PC-3 (cell line): ENCODE measurements around the gene FDXR. TPM values are rescaled to one million over a fixed set of nuclear protein-coding genes. Genes with fewer than 3 reads are reported as not detected.

ENCODE experiments used
- ATAC-seq: fragments of 200-7000 bp; cut with Tn5 transposase; 2 replicates; pipeline ENCODE4 v1.9.1; 2020; ENCODE audit warnings: mild to moderate bottlenecking, moderate library complexity
- BruUV-seq: library from RNA; stranded (reverse); fragments of 400-500 nt; replicated peaks from 2 replicates; lab custom pipeline; 2021; lab: Mats Ljungman, UMichigan
- CTCF ChIA-PET: fragments of 300-600 bp; sonication (Branson Sonifier 250); formaldehyde crosslinking; loops from one replicate; lab custom pipeline; 2022; ENCODE audit warnings: antibody characterized with exemption; lab: Charles Lee
- POLR2A ChIA-PET: fragments of 300-600 bp; sonication (Branson Sonifier 250); formaldehyde crosslinking; loops from one replicate; lab custom pipeline; 2022; ENCODE audit warnings: antibody characterized with exemption; ENCODE audit not compliant: unreplicated experiment; lab: Charles Lee
- DNase-seq: peaks from one replicate; pipeline ENCODE4 v3.0.0-alpha.2; 2015
- H2AFZ ChIP-seq: fragments of 300-600 bp; sonication (generic); 2 replicates; pipeline ENCODE4 v1.6.0; 2016; ENCODE audit warnings: antibody characterized with exemption, low read length
- H3F3A ChIP-seq: fragments of 300-600 bp; sonication (generic); one replicate; pipeline ENCODE4 v1.6.0; 2017; ENCODE audit warnings: antibody characterized with exemption, low read length, control low read depth, mild to moderate bottlenecking; ENCODE audit not compliant: unreplicated experiment
- H3K27ac ChIP-seq: fragments of 300-600 bp; sonication (generic); 2 replicates; pipeline ENCODE4 v1.5.1; 2016; ENCODE audit warnings: mild to moderate bottlenecking, low read length
- H3K27me3 ChIP-seq: fragments of 300-600 bp; sonication (generic); 2 replicates; pipeline ENCODE4 v1.6.1; 2016; ENCODE audit warnings: low read length, mixed read lengths
- H3K36me3 ChIP-seq: fragments of 300-600 bp; sonication (generic); 2 replicates; pipeline ENCODE4 v1.6.1; 2016; ENCODE audit warnings: low read depth, mixed run types, low read length, mixed read lengths
- H3K4me1 ChIP-seq: fragments of 300-600 bp; sonication (generic); 2 replicates; pipeline ENCODE4 v1.5.1; 2016; ENCODE audit warnings: low read length; ENCODE audit not compliant: insufficient read depth
- H3K4me2 ChIP-seq: fragments of 300-600 bp; sonication (generic); 2 replicates; pipeline ENCODE4 v1.6.0; 2016; ENCODE audit warnings: low read length
- H3K4me3 ChIP-seq: fragments of 300-600 bp; sonication (generic); 2 replicates; pipeline ENCODE4 v1.5.1; 2016; ENCODE audit warnings: mild to moderate bottlenecking, low read length, mixed read lengths
- H3K79me2 ChIP-seq: fragments of 300-600 bp; sonication (generic); 2 replicates; pipeline ENCODE4 v1.6.1; 2017; ENCODE audit warnings: low read length, mixed read lengths
- H3K9ac ChIP-seq: fragments of 300-600 bp; sonication (generic); 2 replicates; pipeline ENCODE4 v1.6.0; 2016; ENCODE audit warnings: mild to moderate bottlenecking, low read length
- H3K9me2 ChIP-seq: fragments of 300-600 bp; sonication (generic); replicated peaks from 2 replicates; pipeline ENCODE4 v1.6.1; 2016; ENCODE audit warnings: mixed run types, low read length, mixed read lengths
- H3K9me3 ChIP-seq: fragments of 300-600 bp; sonication (generic); 2 replicates; pipeline ENCODE4 v1.6.1; 2016; ENCODE audit warnings: low read length, mixed read lengths
- H4K20me1 ChIP-seq: fragments of 300-600 bp; sonication (generic); 2 replicates; pipeline ENCODE4 v1.6.1; 2016; ENCODE audit warnings: low read length, mixed read lengths
- EZH2 ChIP-seq: fragments of 300-600 bp; sonication (generic); IDR thresholded peaks from one replicate; pipeline ENCODE4 v1.6.1; 2017; ENCODE audit warnings: antibody characterized with exemption, mild to moderate bottlenecking, low read length; ENCODE audit not compliant: unreplicated experiment
- EZH2phosphoT487 ChIP-seq: fragments of 300-600 bp; sonication (generic); IDR thresholded peaks from 2 replicates; pipeline ENCODE4 v1.6.1; 2018; ENCODE audit warnings: mild to moderate bottlenecking, antibody characterized with exemption, low read length, borderline replicate concordance
- intact Hi-C: fragments of 100-400 bp; cut with micrococcal nuclease; formaldehyde crosslinking; loops from 2 replicates; pipeline ENCODE4 v1.9.0; 2023
- total RNA-seq: library from RNA; depleted of rRNA; stranded (reverse); fragments of >200 nt; gene quantifications from 2 replicates; pipeline ENCODE4 v1.2.3, GENCODE V29; 2014
- TF ChIP-seq, protein P1 (sequence below): fragments of 300-600 bp; sonication (generic); conservative IDR thresholded peaks from 2 replicates; pipeline ENCODE4 v1.5.1; 2017; ENCODE audit warnings: antibody characterized with exemption, low read depth, mild to moderate bottlenecking, low read length

FDXR gene
- total RNA-seq, 1 experiment from 2014 or later = 28.1 TPM

DNA sequence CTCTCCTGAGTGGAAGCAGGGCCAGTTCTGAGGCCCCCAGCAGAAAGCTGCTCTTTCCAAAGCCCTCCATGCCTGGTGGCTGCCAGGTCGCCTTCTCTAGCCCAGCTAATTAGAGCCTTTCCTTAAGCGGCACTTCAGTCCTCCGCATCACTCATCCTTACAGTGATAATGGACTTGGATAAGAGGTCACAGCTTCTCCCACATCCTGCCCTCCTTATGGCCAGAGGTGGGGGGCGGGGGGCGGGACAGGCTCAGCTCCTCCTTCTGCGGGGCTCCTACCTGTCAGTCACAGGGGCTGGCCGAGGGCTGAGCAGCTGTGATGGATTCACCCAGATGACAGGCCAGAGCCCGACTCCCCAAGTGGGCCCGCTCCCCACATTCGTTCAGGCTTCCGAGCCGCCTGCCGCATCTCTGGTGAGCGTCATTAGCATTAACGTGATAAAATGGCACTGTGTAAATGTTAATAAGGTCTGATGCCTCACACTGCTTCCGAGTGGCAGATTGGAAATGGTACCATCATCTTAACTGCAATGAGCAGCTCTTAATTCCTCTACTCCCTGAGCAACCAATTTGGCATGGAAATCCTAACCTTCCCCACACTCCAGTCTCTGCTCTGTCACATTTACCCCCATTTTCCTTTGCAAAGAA lies 54.4 kb downstream of the FDXR start:
- no peak overlapping the region for H3K4me2 ChIP-seq
- ChIA-PET CTCF (no interaction called here), POLR2A (no interaction called here)
- H3K4me1 ChIP-seq = no peaks in the 10 kb centered on the region
- no peaks in the 10 kb centered on the region for H4K20me1 ChIP-seq
- DNase-seq (no peak), ATAC-seq (no peak)
- H3F3A ChIP-seq = no peaks in the 10 kb centered on the region
- no peak overlapping the region for H3K9ac ChIP-seq
- H3K36me3 ChIP-seq = no peaks in the 10 kb centered on the region
- H3K9me2 ChIP-seq = no peaks in the 10 kb centered on the region
- no peaks in the 10 kb centered on the region for H3K9me3 ChIP-seq
- no peaks in the 10 kb centered on the region for H3K27me3 ChIP-seq
- no TSS peak for BruUV-seq
- H3K4me3 ChIP-seq = no peak overlapping the region
- intact Hi-C loops = no loop called here
- TF ChIP-seq, protein P1, sequence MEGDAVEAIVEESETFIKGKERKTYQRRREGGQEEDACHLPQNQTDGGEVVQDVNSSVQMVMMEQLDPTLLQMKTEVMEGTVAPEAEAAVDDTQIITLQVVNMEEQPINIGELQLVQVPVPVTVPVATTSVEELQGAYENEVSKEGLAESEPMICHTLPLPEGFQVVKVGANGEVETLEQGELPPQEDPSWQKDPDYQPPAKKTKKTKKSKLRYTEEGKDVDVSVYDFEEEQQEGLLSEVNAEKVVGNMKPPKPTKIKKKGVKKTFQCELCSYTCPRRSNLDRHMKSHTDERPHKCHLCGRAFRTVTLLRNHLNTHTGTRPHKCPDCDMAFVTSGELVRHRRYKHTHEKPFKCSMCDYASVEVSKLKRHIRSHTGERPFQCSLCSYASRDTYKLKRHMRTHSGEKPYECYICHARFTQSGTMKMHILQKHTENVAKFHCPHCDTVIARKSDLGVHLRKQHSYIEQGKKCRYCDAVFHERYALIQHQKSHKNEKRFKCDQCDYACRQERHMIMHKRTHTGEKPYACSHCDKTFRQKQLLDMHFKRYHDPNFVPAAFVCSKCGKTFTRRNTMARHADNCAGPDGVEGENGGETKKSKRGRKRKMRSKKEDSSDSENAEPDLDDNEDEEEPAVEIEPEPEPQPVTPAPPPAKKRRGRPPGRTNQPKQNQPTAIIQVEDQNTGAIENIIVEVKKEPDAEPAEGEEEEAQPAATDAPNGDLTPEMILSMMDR = no peak
- TF ChIP-seq EZH2 = no peak
- H3K79me2 ChIP-seq = no peaks in the 10 kb centered on the region
- no peak overlapping the region for H2AFZ ChIP-seq
- no peak overlapping the region for H3K27ac ChIP-seq

GRCh38 chr17:74816905-74817620 lies 55.7 kb downstream of the FDXR start:
- CTCF ChIA-PET = no interaction called here
- POLR2A ChIA-PET = no interaction called here
- TF ChIP-seq, protein P1 = no peak
- TF ChIP-seq EZH2 (no peak), EZH2phosphoT487 (no peak)

More at GRCh38 chr17:74816905-74817620, 55.7 kb downstream of the FDXR start:
- no peaks in the 10 kb centered on the region for H3K27me3 ChIP-seq
- no peaks in the 10 kb centered on the region for H3K36me3 ChIP-seq
- no peaks in the 10 kb centered on the region for H3K79me2 ChIP-seq
- no peaks in the 10 kb centered on the region for H3K9me2 ChIP-seq
- BruUV-seq = no TSS peak
- no peak overlapping the region for H3K27ac ChIP-seq
- no peaks in the 10 kb centered on the region for H3K4me1 ChIP-seq
- DNase-seq (no peak), ATAC-seq (no peak)
- H3K4me3 ChIP-seq = no peak overlapping the region
- no peak overlapping the region for H2AFZ ChIP-seq
- H3K9me3 ChIP-seq = no peaks in the 10 kb centered on the region
- no peaks in the 10 kb centered on the region for H3F3A ChIP-seq
- no peaks in the 10 kb centered on the region for H4K20me1 ChIP-seq
- intact Hi-C loops = no loop called here
- no peak overlapping the region for H3K4me2 ChIP-seq
- no peak overlapping the region for H3K9ac ChIP-seq
